Duodenal mucosa (tissue), 2 donors: ENCODE results near the gene GAB4.

ENCODE experiments used
- H3K27ac ChIP-seq: one replicate; pipeline ENCODE4 v1.7.0; 2013; ENCODE audit warnings: low read depth, low read length
- H3K27me3 ChIP-seq, 2 donors: one replicate each; pipeline ENCODE4 v1.7.0; 2013; ENCODE audit warnings: low read length in 2 of 2, control low read depth in 1 of 2; ENCODE audit not compliant: insufficient read depth in 2 of 2, control insufficient read depth in 1 of 2
- H3K36me3 ChIP-seq, 2 donors: one replicate each; pipeline ENCODE4 v1.7.0; 2013; ENCODE audit warnings: low read length in 2 of 2, control low read depth in 1 of 2; ENCODE audit not compliant: insufficient read depth in 2 of 2, control insufficient read depth in 1 of 2
- H3K4me1 ChIP-seq, 2 donors: one replicate each; pipeline ENCODE4 v1.7.0; 2013; ENCODE audit warnings: low read length in 2 of 2, control low read depth in 1 of 2; ENCODE audit not compliant: insufficient read depth in 2 of 2, control insufficient read depth in 1 of 2
- H3K4me3 ChIP-seq, 2 donors: one replicate each; pipeline ENCODE4 v1.7.0; 2013; ENCODE audit warnings: low read length in 2 of 2, low read depth in 1 of 2
- H3K9ac ChIP-seq, 2 donors: one replicate each; pipeline ENCODE4 v1.7.0; 2013; ENCODE audit warnings: low read length in 2 of 2, low read depth in 1 of 2
- H3K9me3 ChIP-seq, 2 donors: one replicate each; pipeline ENCODE4 v1.7.0; 2013; ENCODE audit warnings: low read length in 2 of 2, control low read depth in 1 of 2; ENCODE audit not compliant: control insufficient read depth in 1 of 2

Gene GAB4

DNA sequence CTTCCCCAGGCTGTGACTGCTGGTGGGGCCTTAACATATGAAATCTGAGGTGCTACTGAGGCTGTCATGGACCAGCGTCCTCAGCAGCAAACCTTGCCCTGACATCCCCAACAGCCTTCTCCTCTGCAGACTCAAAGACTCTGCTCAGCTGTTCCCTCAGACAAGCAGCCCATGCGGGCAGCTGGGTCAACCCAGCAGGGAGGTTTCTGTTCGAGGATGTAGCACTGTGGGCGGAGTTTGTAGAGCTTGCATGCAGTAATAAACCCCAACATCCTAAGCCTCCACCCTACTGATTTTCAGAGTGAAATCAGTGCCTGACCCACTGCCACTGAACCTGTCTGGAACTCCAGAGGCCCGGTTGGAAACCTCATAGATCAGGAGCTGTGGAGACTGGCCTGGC is 94.0 kb downstream of the GAB4 start:
- H3K4me1 ChIP-seq: no peaks in the 10 kb centered on the region
- H3K27me3 ChIP-seq: no peaks in the 10 kb centered on the region
- H3K36me3 ChIP-seq: no peaks in the 10 kb centered on the region
- H3K27ac ChIP-seq: no peak overlapping the region
- H3K9me3 ChIP-seq: no peaks in the 10 kb centered on the region
- no peak overlapping the region for H3K9ac ChIP-seq
- no peak overlapping the region for H3K4me3 ChIP-seq

DNA sequence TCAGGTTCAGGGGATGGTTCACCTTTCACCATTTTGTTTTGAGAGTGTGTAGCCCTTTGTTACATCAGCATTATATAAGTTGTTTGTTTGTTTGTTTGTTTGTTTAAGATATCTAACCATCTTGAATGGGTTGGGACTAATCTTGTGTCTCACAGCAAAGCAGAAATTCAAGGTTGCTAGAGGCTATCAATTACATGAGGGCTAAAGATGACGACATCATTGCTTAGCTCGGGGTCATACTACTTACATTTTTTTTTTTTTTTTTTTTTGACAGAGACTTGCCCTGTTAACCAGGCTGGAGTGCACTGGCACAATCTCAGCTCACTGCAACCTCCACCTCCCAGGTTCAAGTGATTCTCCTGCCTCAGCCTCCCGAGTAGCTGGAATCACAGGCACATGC is 95.7 kb downstream of the GAB4 start:
- H3K36me3 ChIP-seq: no peaks in the 10 kb centered on the region
- no peak overlapping the region for H3K4me3 ChIP-seq
- H3K9ac ChIP-seq: no peak overlapping the region
- no peaks in the 10 kb centered on the region for H3K4me1 ChIP-seq
- H3K9me3 ChIP-seq: no peaks in the 10 kb centered on the region
- H3K27me3 ChIP-seq: no peaks in the 10 kb centered on the region
- no peak overlapping the region for H3K27ac ChIP-seq
